Measurements from ENCODE around the gene GABRB3. TPM values are rescaled to one million over a fixed set of nuclear protein-coding genes. Genes with fewer than 3 reads are reported as not detected.

Gene GABRB3
- total RNA-seq, 2 donors from 2014 or later, result 0.07 TPM; not detected in 1

GRCh38 chr15:26689462-26689861, 83.4 kb downstream of the GABRB3 start:
- peaks cover 0 to 4% of the 10 kb centered on the region in 2 donors for H3K36me3 Mint-ChIP-seq (ENCODE audit: insufficient read depth in 2 of 2)
- peaks cover 2 to 11% of the 10 kb centered on the region in 2 donors for H3K9me3 Mint-ChIP-seq
- H3K27me3 Mint-ChIP-seq (ENCODE audit: low read depth), result no peaks in the 10 kb centered on the region
- ATAC-seq (replicated peaks in 1 of 2) (no peak), DNase-seq (no peak)
- H3K4me3 Mint-ChIP-seq, result no peak overlapping the region
- no peaks in the 10 kb centered on the region for H3K4me1 Mint-ChIP-seq (ENCODE audit: low read depth)
- H3K27ac Mint-ChIP-seq, result no peak overlapping the region

- Mint-ChIP-seq H3K27ac (no peak overlapping the region), H3K27me3 (ENCODE audit: low read depth) (no peaks in the 10 kb centered on the region), H3K36me3 (ENCODE audit: insufficient read depth in 2 of 2) (peaks cover 0 to 1% of the 10 kb centered on the region in 2 donors), H3K4me1 (ENCODE audit: low read depth) (no peaks in the 10 kb centered on the region), H3K9me3 (peaks cover 4 to 6% of the 10 kb centered on the region in 2 donors), H3K4me3 (no peak overlapping the region)
- no peak for DNase-seq
- no peak for ATAC-seq (replicated peaks in 1 of 2)
Observed at GRCh38 chr15:26686547-26687187, 86.2 kb downstream of the GABRB3 start.

- Mint-ChIP-seq H3K9me3 (peaks cover 4% of the 10 kb centered on the region in 2 donors), H3K36me3 (ENCODE audit: insufficient read depth in 2 of 2) (peaks cover 1% of the 10 kb centered on the region in 2 donors), H3K27me3 (ENCODE audit: low read depth) (no peaks in the 10 kb centered on the region), H3K4me1 (ENCODE audit: low read depth) (no peaks in the 10 kb centered on the region), H3K4me3 (no peak overlapping the region), H3K27ac (no peak overlapping the region)
- DNase-seq (no peak), ATAC-seq (replicated peaks in 1 of 2) (no peak)
Observed at GRCh38 chr15:26682598-26683164, 90.2 kb downstream of the GABRB3 start.

GRCh38 chr15:26679927-26680326, 92.9 kb downstream of the GABRB3 start:
- DNase-seq, result no peak
- no peak overlapping the region for H3K27ac Mint-ChIP-seq

GRCh38 chr15:26676115-26676514, 96.8 kb downstream of the GABRB3 start:
- H3K27ac Mint-ChIP-seq, result no peak overlapping the region
- DNase-seq (no peak), ATAC-seq (replicated peaks in 1 of 2) (no peak)
- no peaks in the 10 kb centered on the region for H3K4me1 Mint-ChIP-seq (ENCODE audit: low read depth)
- H3K27me3 Mint-ChIP-seq (ENCODE audit: low read depth), result no peaks in the 10 kb centered on the region
- H3K4me3 Mint-ChIP-seq, result no peak overlapping the region
- peaks cover 0 to 1% of the 10 kb centered on the region in 2 donors for H3K36me3 Mint-ChIP-seq (ENCODE audit: insufficient read depth in 2 of 2)
- peaks cover 1 to 4% of the 10 kb centered on the region in 2 donors for H3K9me3 Mint-ChIP-seq

More at GRCh38 chr15:26679927-26680326, 92.9 kb downstream of the GABRB3 start:
- Mint-ChIP-seq H3K4me1 (ENCODE audit: low read depth) (no peaks in the 10 kb centered on the region), H3K4me3 (no peak overlapping the region), H3K27me3 (ENCODE audit: low read depth) (no peaks in the 10 kb centered on the region), H3K9me3 (peaks cover 0 to 4% of the 10 kb centered on the region in 2 donors), H3K36me3 (ENCODE audit: insufficient read depth in 2 of 2) (peaks cover 0 to 1% of the 10 kb centered on the region in 2 donors)
- ATAC-seq (replicated peaks in 1 of 2), result no peak

- ATAC-seq (replicated peaks in 1 of 2) (no peak), DNase-seq (no peak)
- Mint-ChIP-seq H3K9me3 (peaks cover 4% of the 10 kb centered on the region in 2 donors), H3K36me3 (ENCODE audit: insufficient read depth in 2 of 2) (peaks cover 0 to 1% of the 10 kb centered on the region in 2 donors), H3K4me3 (no peak overlapping the region), H3K27ac (no peak overlapping the region), H3K4me1 (ENCODE audit: low read depth) (no peaks in the 10 kb centered on the region), H3K27me3 (ENCODE audit: low read depth) (no peaks in the 10 kb centered on the region)
Observed at GRCh38 chr15:26674467-26674866, 98.4 kb downstream of the GABRB3 start.

GRCh38 chr15:26673445-26673844, 99.4 kb downstream of the GABRB3 start:
- no peaks in the 10 kb centered on the region for H3K27me3 Mint-ChIP-seq (ENCODE audit: low read depth)
- no peaks in the 10 kb centered on the region for H3K4me1 Mint-ChIP-seq (ENCODE audit: low read depth)
- ATAC-seq (replicated peaks in 1 of 2) (no peak), DNase-seq (no peak)
- H3K4me3 Mint-ChIP-seq, result no peak overlapping the region
- peaks cover 4 to 6% of the 10 kb centered on the region in 2 donors for H3K9me3 Mint-ChIP-seq
- H3K36me3 Mint-ChIP-seq (ENCODE audit: insufficient read depth in 2 of 2), result peaks cover 0 to 1% of the 10 kb centered on the region in 2 donors
- H3K27ac Mint-ChIP-seq, result no peak overlapping the region

- Mint-ChIP-seq H3K36me3 (ENCODE audit: insufficient read depth in 2 of 2) (no peaks in the 10 kb centered on the region), H3K4me3 (no peak overlapping the region), H3K27me3 (ENCODE audit: low read depth) (no peaks in the 10 kb centered on the region), H3K27ac (no peak overlapping the region), H3K4me1 (ENCODE audit: low read depth) (no peaks in the 10 kb centered on the region), H3K9me3 (peaks cover 5 to 7% of the 10 kb centered on the region in 2 donors)
- ATAC-seq (replicated peaks in 1 of 2) (no peak), DNase-seq (no peak)
Observed at GRCh38 chr15:26670116-26670515, 102.8 kb downstream of the GABRB3 start.

- ATAC-seq (replicated peaks in 1 of 2) (no peak), DNase-seq (no peak)
- H3K4me3 Mint-ChIP-seq, result no peak overlapping the region
- no peaks in the 10 kb centered on the region for H3K4me1 Mint-ChIP-seq (ENCODE audit: low read depth)
- H3K36me3 Mint-ChIP-seq (ENCODE audit: insufficient read depth in 2 of 2), result no peaks in the 10 kb centered on the region
- no peak overlapping the region for H3K27ac Mint-ChIP-seq
- H3K27me3 Mint-ChIP-seq (ENCODE audit: low read depth), result no peaks in the 10 kb centered on the region
- peaks cover 2 to 7% of the 10 kb centered on the region in 2 donors for H3K9me3 Mint-ChIP-seq
Observed at GRCh38 chr15:26667222-26667988, 105.5 kb downstream of the GABRB3 start.

- Mint-ChIP-seq H3K4me3 (no peak overlapping the region), H3K27ac (no peak overlapping the region), H3K4me1 (ENCODE audit: low read depth) (no peaks in the 10 kb centered on the region), H3K27me3 (ENCODE audit: low read depth) (no peaks in the 10 kb centered on the region), H3K9me3 (peaks cover 2 to 7% of the 10 kb centered on the region in 2 donors), H3K36me3 (ENCODE audit: insufficient read depth in 2 of 2) (no peaks in the 10 kb centered on the region)
- DNase-seq (no peak), ATAC-seq (replicated peaks in 1 of 2) (no peak)
Observed at GRCh38 chr15:26665957-26666791, 106.7 kb downstream of the GABRB3 start.

- no peaks in the 10 kb centered on the region for H3K27me3 Mint-ChIP-seq (ENCODE audit: low read depth)
- peaks cover 0 to 2% of the 10 kb centered on the region in 2 donors for H3K36me3 Mint-ChIP-seq (ENCODE audit: insufficient read depth in 2 of 2)
- no peak overlapping the region for H3K4me3 Mint-ChIP-seq
- DNase-seq (no peak), ATAC-seq (replicated peaks in 1 of 2) (no peak)
- no peaks in the 10 kb centered on the region for H3K4me1 Mint-ChIP-seq (ENCODE audit: low read depth)
- no peak overlapping the region for H3K27ac Mint-ChIP-seq
- H3K9me3 Mint-ChIP-seq, result peaks cover 2% of the 10 kb centered on the region in 2 donors
Observed at GRCh38 chr15:26662283-26662682, 110.6 kb downstream of the GABRB3 start.

GRCh38 chr15:26661748-26662147, 111.1 kb downstream of the GABRB3 start:
- no peak for ATAC-seq (replicated peaks in 1 of 2)
- Mint-ChIP-seq H3K4me3 (no peak overlapping the region), H3K4me1 (ENCODE audit: low read depth) (no peaks in the 10 kb centered on the region), H3K9me3 (peaks cover 2 to 4% of the 10 kb centered on the region in 2 donors), H3K36me3 (ENCODE audit: insufficient read depth in 2 of 2) (peaks cover 0 to 2% of the 10 kb centered on the region in 2 donors), H3K27me3 (ENCODE audit: low read depth) (no peaks in the 10 kb centered on the region), H3K27ac (no peak overlapping the region)
- DNase-seq, result no peak

All from activated T-cell treated with anti-CD3 and anti-CD28 coated beads, Interleukin-2, amount 50 U/mL, for 72 hours (primary cell).